GM23338 (cell line): ENCODE results near the gene ADSL. TPM values are rescaled to one million over a fixed set of nuclear protein-coding genes. Genes with fewer than 3 reads are reported as not detected.

Experiments
- ATAC-seq: fragments of 200-7000 bp; cut with Tn5 transposase; 3 replicates; pipeline ENCODE4 v1.9.1; 2020
- DNase-seq: peaks from one replicate; pipeline ENCODE4 v3.0.0-alpha.2; 2015; ENCODE audit warnings: low spot score
- H2AFZ ChIP-seq: fragments of 200-600 bp; sonication (generic); 2 replicates; pipeline ENCODE4 v1.8.0; 2016; ENCODE audit warnings: antibody characterized with exemption, mild to moderate bottlenecking, moderate library complexity
- H3F3A ChIP-seq: fragments of 200-600 bp; sonication (generic); replicated peaks from 2 replicates; pipeline ENCODE4 v1.8.0; 2017; ENCODE audit warnings: antibody characterized with exemption, mixed run types, low read depth
- H3K27ac ChIP-seq: fragments of 200-600 bp; sonication (generic); 2 replicates; pipeline ENCODE4 v1.6.1; 2016; ENCODE audit warnings: low read depth
- H3K27me3 ChIP-seq: fragments of 200-600 bp; sonication (generic); 2 replicates; pipeline ENCODE4 v1.8.0; 2016; ENCODE audit warnings: mild to moderate bottlenecking, mixed run types, moderate library complexity; ENCODE audit not compliant: insufficient read depth
- H3K36me3 ChIP-seq: fragments of 200-600 bp; sonication (generic); 2 replicates; pipeline ENCODE4 v1.8.0; 2016; ENCODE audit warnings: mild to moderate bottlenecking; ENCODE audit not compliant: insufficient read depth
- H3K4me1 ChIP-seq: fragments of 200-600 bp; sonication (generic); 2 replicates; pipeline ENCODE4 v1.8.0; 2016; ENCODE audit warnings: mild to moderate bottlenecking, moderate library complexity; ENCODE audit not compliant: insufficient read depth
- H3K4me2 ChIP-seq: fragments of 200-600 bp; sonication (generic); 2 replicates; pipeline ENCODE4 v1.7.1; 2017; ENCODE audit warnings: mixed run types
- H3K4me3 ChIP-seq: fragments of 200-600 bp; sonication (generic); 2 replicates; pipeline ENCODE4 v1.6.1; 2016; ENCODE audit warnings: mixed run types
- H3K79me2 ChIP-seq: fragments of 200-600 bp; sonication (generic); replicated peaks from 2 replicates; pipeline ENCODE4 v1.8.0; 2017; ENCODE audit warnings: mild to moderate bottlenecking; ENCODE audit not compliant: insufficient read depth
- H3K9me2 ChIP-seq: fragments of 200-600 bp; sonication (generic); 2 replicates; pipeline ENCODE4 v1.8.0; 2017; ENCODE audit not compliant: insufficient read depth
- H4K20me1 ChIP-seq: fragments of 200-600 bp; sonication (generic); replicated peaks from 2 replicates; pipeline ENCODE4 v1.8.0; 2017; ENCODE audit warnings: mild to moderate bottlenecking; ENCODE audit not compliant: insufficient read depth
- H3K27ac Mint-ChIP-seq: 2 replicates; pipeline ENCODE4 v1.8.0; 2020; ENCODE audit warnings: inconsistent platforms, mild to moderate bottlenecking, moderate library complexity, mixed read lengths
- H3K27me3 Mint-ChIP-seq: 3 replicates; pipeline ENCODE4 v1.8.0; 2022; ENCODE audit warnings: low read depth, mild to moderate bottlenecking, moderate library complexity, mixed read lengths, inconsistent platforms; ENCODE audit not compliant: insufficient read depth, poor library complexity
- H3K36me3 Mint-ChIP-seq: 3 replicates; pipeline ENCODE4 v1.8.0; 2021; ENCODE audit warnings: low read depth, mild to moderate bottlenecking, inconsistent platforms, moderate library complexity, mixed read lengths
- H3K4me1 Mint-ChIP-seq: 3 replicates; pipeline ENCODE4 v1.8.0; 2020; ENCODE audit warnings: mild to moderate bottlenecking, inconsistent platforms, mixed read lengths
- H3K4me3 Mint-ChIP-seq: 3 replicates; pipeline ENCODE4 v1.8.0; 2021; ENCODE audit warnings: moderate library complexity, mild to moderate bottlenecking, inconsistent platforms, mixed read lengths
- H3K9me3 Mint-ChIP-seq: 3 replicates; pipeline ENCODE4 v1.8.0; 2020; ENCODE audit warnings: moderate library complexity, mild to moderate bottlenecking, inconsistent platforms, mixed read lengths
- CREB1 ChIP-seq: fragments of 250-450 bp; sonication (Bioruptor Pico); IDR thresholded peaks from 2 replicates; pipeline ENCODE4 v1.5.0; 2020; ENCODE audit warnings: low read depth, mild to moderate bottlenecking, moderate library complexity
- EZH2 ChIP-seq: fragments of 200-600 bp; sonication (generic); IDR thresholded peaks from one replicate; pipeline ENCODE4 v1.8.0; 2017; ENCODE audit warnings: antibody characterized with exemption, mild to moderate bottlenecking, low read depth; ENCODE audit not compliant: unreplicated experiment
- NANOG ChIP-seq: IDR thresholded peaks from 2 replicates; pipeline ENCODE4 v1.6.1; 2016; ENCODE audit warnings: antibody characterized with exemption, borderline replicate concordance
- POLR2AphosphoS5 ChIP-seq: IDR thresholded peaks from 2 replicates; pipeline ENCODE4 v1.6.1; 2016; ENCODE audit warnings: antibody characterized with exemption, low read depth
- STAT1 ChIP-seq: IDR thresholded peaks from one replicate; pipeline ENCODE4 v1.6.1; 2016; ENCODE audit warnings: antibody characterized with exemption; ENCODE audit not compliant: unreplicated experiment
- ZNF114 ChIP-seq: fragments of 250-450 bp; sonication (Bioruptor Pico); IDR thresholded peaks from 2 replicates; pipeline ENCODE4 v1.5.0; 2020; ENCODE audit warnings: mild to moderate bottlenecking, moderate library complexity
- polyA plus RNA-seq: library from polyadenylated mRNA; unstranded; fragments of >200 nt; fragmentation: Nextera tagmentation; extraction: Ambion mirVana; gene quantifications from 2 replicates; pipeline ENCODE4 v1.2.1, GENCODE V29; 2016
- total RNA-seq: library from RNA; depleted of rRNA; stranded (reverse); fragments of >200 nt; shearing (Covaris generic); gene quantifications from 2 replicates; pipeline ENCODE4 v1.2.3, GENCODE V29; 2014
- TF ChIP-seq, protein P1 (sequence below): IDR thresholded peaks from 2 replicates; pipeline ENCODE4 v1.6.1; 2016; ENCODE audit warnings: antibody characterized with exemption
- TF ChIP-seq, protein P2 (sequence below), 2 experiments: fragments of 200-600 bp in 1 of 2; sonication (generic) in 1 of 2; conservative IDR thresholded peaks; 2 replicates each; pipeline versions ENCODE4 v1.5.1 to v1.6.1; 2016 to 2017; ENCODE audit warnings: antibody characterized with exemption in 2 of 2, low read depth in 2 of 2, mild to moderate bottlenecking in 2 of 2, moderate library complexity in 1 of 2

ADSL gene
- total and polyA plus RNA-seq, 2 experiments from 2014 or later = 120 to 232 TPM

DNA sequence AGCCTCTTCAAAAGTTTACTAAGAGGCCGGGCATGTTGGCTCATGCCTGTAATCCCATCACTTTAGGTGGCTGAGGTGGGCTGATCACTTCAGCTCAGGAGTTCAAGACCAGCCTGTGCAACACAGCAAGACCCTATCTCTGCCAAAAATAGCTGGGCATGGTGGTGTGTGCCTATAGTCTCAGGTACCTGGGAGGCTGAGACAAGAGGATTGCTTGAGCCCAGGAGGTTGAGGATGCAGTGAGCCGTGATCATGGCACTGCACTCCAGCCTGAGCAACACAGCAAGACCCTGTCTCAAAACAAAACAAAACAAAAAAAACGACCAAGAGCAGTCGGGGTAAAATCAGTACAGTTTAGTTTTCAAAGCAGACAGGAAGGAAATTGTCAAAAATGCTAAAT is 4.7 kb upstream of the ADSL start:
- DNase-seq = no peak
- Mint-ChIP-seq H3K9me3 (no peaks in the 10 kb centered on the region), H3K4me1 (no peaks in the 10 kb centered on the region), H3K4me3 (no peak overlapping the region; the same call in 2 of the 3 replicates), H3K27me3 (peaks cover 12% of the 10 kb centered on the region), H3K27ac (no peak overlapping the region), H3K36me3 (peaks cover 5% of the 10 kb centered on the region; the same call in 1 of the 3 replicates)
- H3K9me2 ChIP-seq = no peaks in the 10 kb centered on the region
- no peaks in the 10 kb centered on the region for H3K36me3 ChIP-seq
- no peaks in the 10 kb centered on the region for H4K20me1 ChIP-seq
- no peak overlapping the region for H3K4me2 ChIP-seq
- H3K4me1 ChIP-seq = no peaks in the 10 kb centered on the region
- peaks cover 2% of the 10 kb centered on the region; the same call in 1 of the 2 replicates for H3K79me2 ChIP-seq
- peaks cover 11% of the 10 kb centered on the region; the same call in 1 of the 2 replicates for H3F3A ChIP-seq
- H3K27ac ChIP-seq = no peak overlapping the region
- H3K27me3 ChIP-seq = no peaks in the 10 kb centered on the region
- no peak overlapping the region for H3K4me3 ChIP-seq
- TF ChIP-seq, protein P1, sequence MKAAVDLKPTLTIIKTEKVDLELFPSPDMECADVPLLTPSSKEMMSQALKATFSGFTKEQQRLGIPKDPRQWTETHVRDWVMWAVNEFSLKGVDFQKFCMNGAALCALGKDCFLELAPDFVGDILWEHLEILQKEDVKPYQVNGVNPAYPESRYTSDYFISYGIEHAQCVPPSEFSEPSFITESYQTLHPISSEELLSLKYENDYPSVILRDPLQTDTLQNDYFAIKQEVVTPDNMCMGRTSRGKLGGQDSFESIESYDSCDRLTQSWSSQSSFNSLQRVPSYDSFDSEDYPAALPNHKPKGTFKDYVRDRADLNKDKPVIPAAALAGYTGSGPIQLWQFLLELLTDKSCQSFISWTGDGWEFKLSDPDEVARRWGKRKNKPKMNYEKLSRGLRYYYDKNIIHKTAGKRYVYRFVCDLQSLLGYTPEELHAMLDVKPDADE = no peak
- TF ChIP-seq CREB1 (CRISPR knock-in tag) (no peak), POLR2AphosphoS5 (no peak), STAT1 (no peak), NANOG (no peak), EZH2 (no peak)
- TF ChIP-seq, protein P2, sequence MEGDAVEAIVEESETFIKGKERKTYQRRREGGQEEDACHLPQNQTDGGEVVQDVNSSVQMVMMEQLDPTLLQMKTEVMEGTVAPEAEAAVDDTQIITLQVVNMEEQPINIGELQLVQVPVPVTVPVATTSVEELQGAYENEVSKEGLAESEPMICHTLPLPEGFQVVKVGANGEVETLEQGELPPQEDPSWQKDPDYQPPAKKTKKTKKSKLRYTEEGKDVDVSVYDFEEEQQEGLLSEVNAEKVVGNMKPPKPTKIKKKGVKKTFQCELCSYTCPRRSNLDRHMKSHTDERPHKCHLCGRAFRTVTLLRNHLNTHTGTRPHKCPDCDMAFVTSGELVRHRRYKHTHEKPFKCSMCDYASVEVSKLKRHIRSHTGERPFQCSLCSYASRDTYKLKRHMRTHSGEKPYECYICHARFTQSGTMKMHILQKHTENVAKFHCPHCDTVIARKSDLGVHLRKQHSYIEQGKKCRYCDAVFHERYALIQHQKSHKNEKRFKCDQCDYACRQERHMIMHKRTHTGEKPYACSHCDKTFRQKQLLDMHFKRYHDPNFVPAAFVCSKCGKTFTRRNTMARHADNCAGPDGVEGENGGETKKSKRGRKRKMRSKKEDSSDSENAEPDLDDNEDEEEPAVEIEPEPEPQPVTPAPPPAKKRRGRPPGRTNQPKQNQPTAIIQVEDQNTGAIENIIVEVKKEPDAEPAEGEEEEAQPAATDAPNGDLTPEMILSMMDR (conservative IDR thresholded peaks at IDR 0.05; ENCODE audit: low read depth in 2 of 2) = no peak
- no peak for ATAC-seq
- H2AFZ ChIP-seq = no peak overlapping the region

DNA sequence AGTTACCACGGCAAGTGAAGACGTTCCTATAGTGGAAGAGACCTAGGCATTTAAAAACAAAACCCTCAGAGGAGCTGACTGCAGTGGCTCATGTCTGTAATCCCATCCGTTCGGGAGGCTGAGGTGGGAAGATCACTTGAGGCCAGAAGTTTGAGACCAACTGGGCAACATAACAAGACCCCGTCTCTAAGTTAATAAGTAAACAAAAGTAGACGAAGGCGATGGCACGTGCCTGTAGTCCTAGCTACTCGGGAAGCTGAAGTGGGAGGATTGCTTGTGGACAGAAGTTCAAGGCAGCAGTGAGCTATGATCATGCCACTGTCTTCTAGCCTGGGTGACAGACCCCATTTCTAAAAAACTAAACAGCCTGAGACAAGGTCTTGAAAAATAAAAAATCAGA is 3.8 kb upstream of the ADSL start:
- Histone ChIP-seq H3K36me3 (no peaks in the 10 kb centered on the region), H4K20me1 (no peaks in the 10 kb centered on the region), H3K4me1 (peaks cover 2% of the 10 kb centered on the region; the same call in 1 of the 2 replicates), H3K4me2 (no peak overlapping the region), H2AFZ (no peak overlapping the region), H3K9me2 (no peaks in the 10 kb centered on the region), H3K27me3 (no peaks in the 10 kb centered on the region), H3F3A (peaks cover 11% of the 10 kb centered on the region; the same call in 1 of the 2 replicates), H3K27ac (0 out of 2 replicates have a peak overlapping the region, but pooled peaks have one; percentile 39), H3K79me2 (peaks cover 11% of the 10 kb centered on the region), H3K4me3 (no peak overlapping the region)
- Mint-ChIP-seq H3K27me3 (peaks cover 11% of the 10 kb centered on the region), H3K4me3 (no peak overlapping the region), H3K4me1 (peaks cover 3% of the 10 kb centered on the region; the same call in 2 of the 3 replicates), H3K36me3 (peaks cover 7% of the 10 kb centered on the region), H3K9me3 (no peaks in the 10 kb centered on the region), H3K27ac (no peak overlapping the region)
- ATAC-seq = no peak
- DNase-seq = no peak
- TF ChIP-seq ZNF114 (CRISPR knock-in tag) = no peak
- no peak for TF ChIP-seq STAT1
- no peak for TF ChIP-seq POLR2AphosphoS5
- TF ChIP-seq, protein P2 (conservative IDR thresholded peaks at IDR 0.05; ENCODE audit: low read depth in 2 of 2) = no peak
- no peak for TF ChIP-seq NANOG
